H54 (cell line): Measurements from ENCODE around the gene TM2D1.
A peak's percentile ranks its signal among the peaks of the same experiment; 100 is the strongest.
"Not testable (repeated sequence)": the region's sequence is repeated elsewhere in the genome, so short reads cannot be mapped to it uniquely, and the experiment has no call there.

Source experiments
- DNase-seq: peaks from one replicate; pipeline ENCODE4 v3.0.0; 2011; ENCODE audit warnings: low spot score, mixed read lengths; ENCODE audit not compliant: insufficient read length
- FAIRE-seq: peaks from 3 replicates; lab custom pipeline; 2011; peaks lifted over from hg19 to GRCh38; lab: Jason Lieb, UNC
- POLR2A ChIP-seq: IDR thresholded peaks from 2 replicates; pipeline ENCODE4 v1.6.1; 2011; ENCODE audit warnings: low read depth, mild to moderate bottlenecking, low read length

The TM2D1 gene

GRCh38 chr1:61741711-61742619 is 17.0 kb upstream of the TM2D1 start, which contains the start of gene PATJ:
Gene PATJ (plus strand): TSS chr1:61742480. CDS start chr1:61762893, 20,413 bp downstream.
- no peak for TF ChIP-seq POLR2A
- DNase-seq (peak; percentile 51), FAIRE-seq (no peak)

- no peak for FAIRE-seq
- no peak for TF ChIP-seq POLR2A
- no peak for DNase-seq
Measured at GRCh38 chr1:61740751-61741700, 16.1 kb upstream of the TM2D1 start.

- no peak for TF ChIP-seq POLR2A
- FAIRE-seq (no peak), DNase-seq (no peak)
Measured at GRCh38 chr1:61732726-61733125, 7.8 kb upstream of the TM2D1 start.

- FAIRE-seq, DNase-seq: not testable (repeated sequence)
Measured at GRCh38 chr1:61730679-61731078, 5.7 kb upstream of the TM2D1 start.

- TF ChIP-seq POLR2A = no peak
- no peak for DNase-seq
- FAIRE-seq = no peak
Measured at GRCh38 chr1:61727544-61727943, 2.6 kb upstream of the TM2D1 start.

GRCh38 chr1:61724506-61724812 is 482 bp downstream of the TM2D1 start:
- FAIRE-seq = no peak
- no peak for DNase-seq
- no peak for TF ChIP-seq POLR2A

- FAIRE-seq, DNase-seq: not testable (repeated sequence)
Measured at GRCh38 chr1:61718996-61719663, 5.8 kb downstream of the TM2D1 start.

- FAIRE-seq (no peak), DNase-seq (no peak)
- TF ChIP-seq POLR2A = no peak
Measured at GRCh38 chr1:61711969-61712368, 13.0 kb downstream of the TM2D1 start.

- DNase-seq, FAIRE-seq: not testable (repeated sequence)
Measured at GRCh38 chr1:61711257-61711656, 13.7 kb downstream of the TM2D1 start.

GRCh38 chr1:61709908-61710289 is 15.0 kb downstream of the TM2D1 start:
- no peak for TF ChIP-seq POLR2A
- FAIRE-seq = no peak
- no peak for DNase-seq

- TF ChIP-seq POLR2A = no peak
- no peak for FAIRE-seq
- DNase-seq = no peak
Measured at GRCh38 chr1:61708953-61709907, 15.7 kb downstream of the TM2D1 start.

- no peak for FAIRE-seq
- TF ChIP-seq POLR2A = no peak
- DNase-seq = no peak
Measured at GRCh38 chr1:61699911-61700851, 24.8 kb downstream of the TM2D1 start.
